ENCODE measurements around the gene ZDBF2. TPM values are rescaled to one million over a fixed set of nuclear protein-coding genes. Genes with fewer than 3 reads are reported as not detected.
A peak's percentile ranks its signal among the peaks of the same experiment; 100 is the strongest.

Gene ZDBF2
- total and polyA plus RNA-seq, 7 donors: 1.4 to 20.8 (median 7.1) TPM

- Histone ChIP-seq H3K27me3 (ENCODE audit: insufficient read depth in 3 of 3, low read length in 2 of 3) (peaks cover 0 to 49% (median 6%) of the 10 kb centered on the region in 3 donors), H3K4me3 (peak overlapping the region; percentile 83), H3K36me3 (ENCODE audit: insufficient read depth in 1 of 2, low read depth in 1 of 2) (no peaks in the 10 kb centered on the region), H3K9me3 (no peaks in the 10 kb centered on the region), H3K27ac (no peak overlapping the region), H3K4me1 (no peaks in the 10 kb centered on the region)
- intact Hi-C loops (cut with DNase I): loop anchor here in 1 of 2 donors (5.0 kb wide), 1 partner anchor 103 kb away; no protein-coding TSS in a partner anchor
- WGBS, 3 donors: 23 to 29% (median 25%) methylated on average over 6 of the region's 6 CpGs
- DNase-seq (no peak), ATAC-seq (no peak)
- TF ChIP-seq CTCF (IDR thresholded peaks at IDR 0.05): no peak
These were observed 558 bp upstream of the ZDBF2 start for GRCh38 chr2:206273905-206274304.

GRCh38 chr2:206275312-206276055, 1.0 kb downstream of the ZDBF2 start:
- Histone ChIP-seq H3K27ac (peak overlapping the region; percentile 78), H3K9me3 (no peaks in the 10 kb centered on the region), H3K27me3 (ENCODE audit: insufficient read depth in 3 of 3, low read length in 2 of 3) (peaks cover 3 to 41% (median 5%) of the 10 kb centered on the region in 3 donors), H3K4me1 (no peaks in the 10 kb centered on the region), H3K4me3 (peak overlapping the region; percentile 83), H3K36me3 (ENCODE audit: insufficient read depth in 1 of 2, low read depth in 1 of 2) (no peaks in the 10 kb centered on the region)
- intact Hi-C loops (cut with DNase I): loop anchor here in 1 of 2 donors (5.0 kb wide), 1 partner anchor 113 kb away; no protein-coding TSS in a partner anchor
- ATAC-seq: peak in 3 of 4 donors; percentile 46 to 55 (median 54)
- TF ChIP-seq CTCF (IDR thresholded peaks at IDR 0.05): no peak
- no peak for DNase-seq
- WGBS, 3 donors: 5 to 9% (median 6%) methylated on average over 23 of the region's 23 CpGs

DNA sequence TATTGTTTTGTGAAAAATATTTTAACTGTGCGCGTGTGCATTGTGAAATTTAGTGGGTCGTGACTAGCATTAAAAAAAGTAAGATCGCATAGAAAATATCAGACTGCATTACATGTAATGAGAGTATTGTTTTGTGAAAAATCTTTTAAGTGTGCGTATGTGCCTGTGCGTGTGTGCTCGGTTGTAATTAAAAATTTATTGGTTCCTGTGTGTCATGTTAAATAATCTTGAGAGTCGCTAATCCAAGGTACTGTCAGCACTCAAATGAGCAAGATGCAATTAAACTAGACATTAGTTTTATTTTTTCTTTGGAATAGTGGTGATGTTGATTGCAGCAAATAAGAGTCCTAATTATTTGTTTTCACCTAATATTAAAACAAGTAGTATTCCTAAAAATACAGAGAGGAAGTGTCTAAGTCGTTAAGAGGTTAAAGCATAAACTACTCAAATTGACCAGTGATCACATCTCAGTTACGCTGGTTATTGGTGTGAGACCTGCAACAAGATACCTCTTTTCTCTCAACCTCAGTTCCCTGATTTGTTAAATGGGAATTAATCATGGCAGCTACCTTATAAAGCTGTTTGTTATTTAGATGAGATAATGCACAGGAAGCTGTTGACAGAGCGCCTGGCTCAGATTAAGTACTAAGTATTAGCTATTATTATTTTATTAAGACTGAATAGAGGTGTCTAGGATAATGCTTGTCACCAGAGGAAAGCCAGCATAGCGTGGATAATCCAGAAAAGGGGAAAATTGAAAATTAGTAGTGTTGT, 1.9 kb downstream of the ZDBF2 start:
- 27 to 29% (median 27%) methylated on average over 12 of the region's 12 CpGs for WGBS, 3 donors
- intact Hi-C loops (cut with DNase I): loop anchor here in 1 of 2 donors (5.0 kb wide), 1 partner anchor 114 kb away; no protein-coding TSS in a partner anchor
- Histone ChIP-seq H3K4me3 (peak overlapping the region; percentile 83), H3K27me3 (ENCODE audit: insufficient read depth in 3 of 3, low read length in 2 of 3) (peaks cover 3 to 34% (median 4%) of the 10 kb centered on the region in 3 donors), H3K36me3 (ENCODE audit: insufficient read depth in 1 of 2, low read depth in 1 of 2) (no peaks in the 10 kb centered on the region), H3K27ac (peak overlapping the region; percentile 78), H3K9me3 (no peaks in the 10 kb centered on the region), H3K4me1 (no peaks in the 10 kb centered on the region)
- no peak for ATAC-seq
- no peak for TF ChIP-seq CTCF (IDR thresholded peaks at IDR 0.05)
- no peak for DNase-seq

DNA sequence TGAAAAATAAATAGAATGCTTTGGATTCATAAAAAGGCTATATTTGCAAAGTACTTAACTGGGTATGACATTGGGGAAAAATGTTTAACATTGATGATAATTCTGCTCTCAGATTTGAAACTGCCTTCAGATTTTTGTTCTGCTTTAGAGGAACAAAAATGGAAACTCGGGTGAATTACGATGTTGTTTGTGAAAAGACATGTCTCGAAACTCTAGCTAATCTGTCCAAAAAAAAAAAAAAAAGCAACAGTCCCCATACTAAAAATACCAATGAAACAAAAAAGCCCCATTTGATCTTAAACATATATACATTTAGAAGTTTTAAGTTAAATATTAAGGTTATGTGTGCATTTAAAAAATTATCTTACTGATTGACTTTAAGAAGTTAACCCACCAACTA, 3.0 kb downstream of the ZDBF2 start:
- WGBS, 3 donors: 34 to 46% (median 37%) methylated on average over 3 of the region's 3 CpGs
- no peak overlapping the region for H3K4me3 ChIP-seq
- H3K27ac ChIP-seq: no peak overlapping the region
- no peaks in the 10 kb centered on the region for H3K9me3 ChIP-seq
- DNase-seq: no peak
- no peaks in the 10 kb centered on the region for H3K4me1 ChIP-seq
- H3K36me3 ChIP-seq (ENCODE audit: insufficient read depth in 1 of 2, low read depth in 1 of 2): peaks cover 0 to 6% of the 10 kb centered on the region in 2 donors
- peaks cover 3 to 25% (median 4%) of the 10 kb centered on the region in 3 donors for H3K27me3 ChIP-seq (ENCODE audit: insufficient read depth in 3 of 3, low read length in 2 of 3)
- no peak for ATAC-seq
- intact Hi-C loops (cut with DNase I): loop anchor here in 1 of 2 donors (5.0 kb wide), 1 partner anchor 115 kb away; no protein-coding TSS in a partner anchor
- no peak for TF ChIP-seq CTCF (IDR thresholded peaks at IDR 0.05)
